Tibial nerve (tissue), 4 donors: ENCODE results near the gene INO80E. TPM values are rescaled to one million over a fixed set of nuclear protein-coding genes. Genes with fewer than 3 reads are reported as not detected.

Experiments
- DNase-seq, 2 donors: peaks; one replicate each; pipeline ENCODE4 v3.0.0-alpha.2; 2019; ENCODE audit warnings: low spot score in 2 of 2
- H3K27ac ChIP-seq, 4 donors: fragments of 200-600 bp; sonication (generic) in 3 of 4; one replicate each; pipeline ENCODE4 v1.5.1; 2017 to 2019; ENCODE audit warnings: mild to moderate bottlenecking in 1 of 4
- H3K27me3 ChIP-seq, 2 donors: fragments of 200-600 bp; sonication (generic) in 1 of 2; one replicate each; pipeline versions ENCODE4 v1.5.1 to v1.6.0; 2017 to 2019
- H3K36me3 ChIP-seq, 3 donors: fragments of 200-600 bp; sonication (generic); one replicate each; pipeline ENCODE4 v1.5.1; 2018 to 2019
- H3K4me1 ChIP-seq, 4 donors: fragments of 200-600 bp; sonication (generic) in 3 of 4; one replicate each; pipeline ENCODE4 v1.5.1; 2017 to 2019
- H3K4me3 ChIP-seq, 4 donors: fragments of 200-600 bp; sonication (generic) in 3 of 4; one replicate each; pipeline ENCODE4 v1.5.1; 2017 to 2019; ENCODE audit warnings: mild to moderate bottlenecking in 1 of 4, moderate library complexity in 1 of 4
- H3K9me3 ChIP-seq, 4 donors: fragments of 200-600 bp; sonication (generic) in 3 of 4; one replicate each; pipeline ENCODE4 v1.5.1; 2017 to 2019
- EP300 ChIP-seq, 2 donors: sonication (generic); formaldehyde crosslinking; IDR thresholded peaks; one replicate each; pipeline ENCODE4 v1.6.1; 2017; ENCODE audit warnings: antibody characterized with exemption in 2 of 2, mild to moderate bottlenecking in 1 of 2
- POLR2A ChIP-seq, 2 donors: fragments of 450-650 bp; IDR thresholded peaks; one replicate each; pipeline ENCODE4 v1.6.1; 2017; ENCODE audit warnings: antibody characterized with exemption in 2 of 2, mild to moderate bottlenecking in 2 of 2, moderate library complexity in 2 of 2
- WGBS, 2 donors: methylation state at CpG; one replicate each; pipeline ENCODE4 v1.1.5; 2018; 5-methylcytosine and 5-hydroxymethylcytosine counted together
- total RNA-seq, 4 donors: library from RNA; depleted of rRNA; stranded (reverse); fragments of >200 nt; gene quantifications; one replicate each; pipeline ENCODE4 v1.1.0, GENCODE V29; 2016
- TF ChIP-seq, protein P1 (sequence below), 5 experiments: fragments of 200-600 bp in 3 of 5; fragments of 450-650 bp in 2 of 5; sonication (generic) in 3 of 5; IDR thresholded peaks; one replicate each; pipeline ENCODE4 v1.5.1; 2016 to 2019; ENCODE audit warnings: antibody characterized with exemption in 5 of 5, mild to moderate bottlenecking in 3 of 5, moderate library complexity in 2 of 5

INO80E gene
- total RNA-seq, 4 donors from 2014 or later, result 36.6 to 60.4 (median 51.6) TPM

DNA sequence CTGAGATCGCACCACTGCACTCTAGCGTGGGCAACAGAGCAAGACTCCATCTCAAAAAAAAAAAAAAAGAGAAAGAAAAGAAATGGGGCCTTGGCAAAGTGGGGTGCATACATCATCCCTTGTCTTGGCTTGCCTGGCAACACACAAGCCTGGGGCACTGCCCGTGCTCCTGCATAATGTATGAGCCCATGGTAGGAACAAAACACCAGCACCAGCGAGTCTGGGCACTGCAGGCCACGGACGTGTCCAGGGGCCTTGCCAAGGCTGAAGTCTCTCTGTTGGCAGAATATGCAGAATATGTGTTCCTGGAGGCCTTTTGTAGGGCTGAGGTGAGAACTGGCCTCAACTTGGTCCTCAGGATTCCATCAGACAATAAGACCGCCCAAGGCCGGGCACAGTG is 53.8 kb downstream of the INO80E start:
- 90 to 91% methylated on average over 8 of the region's 8 CpGs for WGBS, 2 donors
- TF ChIP-seq, protein P1, sequence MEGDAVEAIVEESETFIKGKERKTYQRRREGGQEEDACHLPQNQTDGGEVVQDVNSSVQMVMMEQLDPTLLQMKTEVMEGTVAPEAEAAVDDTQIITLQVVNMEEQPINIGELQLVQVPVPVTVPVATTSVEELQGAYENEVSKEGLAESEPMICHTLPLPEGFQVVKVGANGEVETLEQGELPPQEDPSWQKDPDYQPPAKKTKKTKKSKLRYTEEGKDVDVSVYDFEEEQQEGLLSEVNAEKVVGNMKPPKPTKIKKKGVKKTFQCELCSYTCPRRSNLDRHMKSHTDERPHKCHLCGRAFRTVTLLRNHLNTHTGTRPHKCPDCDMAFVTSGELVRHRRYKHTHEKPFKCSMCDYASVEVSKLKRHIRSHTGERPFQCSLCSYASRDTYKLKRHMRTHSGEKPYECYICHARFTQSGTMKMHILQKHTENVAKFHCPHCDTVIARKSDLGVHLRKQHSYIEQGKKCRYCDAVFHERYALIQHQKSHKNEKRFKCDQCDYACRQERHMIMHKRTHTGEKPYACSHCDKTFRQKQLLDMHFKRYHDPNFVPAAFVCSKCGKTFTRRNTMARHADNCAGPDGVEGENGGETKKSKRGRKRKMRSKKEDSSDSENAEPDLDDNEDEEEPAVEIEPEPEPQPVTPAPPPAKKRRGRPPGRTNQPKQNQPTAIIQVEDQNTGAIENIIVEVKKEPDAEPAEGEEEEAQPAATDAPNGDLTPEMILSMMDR (IDR thresholded peaks at IDR 0.05), result no peak
- H3K9me3 ChIP-seq, result no peaks in the 10 kb centered on the region
- no peaks in the 10 kb centered on the region for H3K36me3 ChIP-seq
- H3K4me3 ChIP-seq, result no peak overlapping the region
- H3K27ac ChIP-seq, result no peak overlapping the region
- no peaks in the 10 kb centered on the region for H3K27me3 ChIP-seq
- DNase-seq, result no peak
- H3K4me1 ChIP-seq, result peaks cover 0 to 24% (median 13%) of the 10 kb centered on the region in 4 donors

DNA sequence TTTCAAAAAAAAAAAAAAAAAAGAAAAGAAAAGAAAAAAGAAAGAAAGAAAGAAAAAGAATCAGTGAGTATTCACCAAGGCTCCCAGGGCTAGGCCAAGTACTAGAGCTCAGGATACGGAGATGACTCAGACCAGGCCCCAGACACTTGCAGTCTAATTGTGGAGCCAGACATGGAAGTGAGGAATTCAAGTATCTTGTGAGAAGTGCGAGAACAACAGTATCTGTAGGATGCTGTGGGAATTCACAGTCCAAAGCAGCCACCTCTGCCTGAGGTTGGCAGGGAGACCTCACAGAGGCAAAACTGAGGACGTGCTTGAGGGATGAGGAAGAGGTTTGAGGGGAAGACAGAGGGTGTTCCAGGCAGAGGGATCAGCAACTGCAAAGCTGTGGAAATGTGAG is 55.5 kb downstream of the INO80E start:
- H3K9me3 ChIP-seq, result no peaks in the 10 kb centered on the region
- 81 to 89% methylated on average over 3 of the region's 3 CpGs for WGBS, 2 donors
- no peak overlapping the region for H3K4me3 ChIP-seq
- peaks cover 0 to 26% (median 13%) of the 10 kb centered on the region in 4 donors for H3K4me1 ChIP-seq
- H3K36me3 ChIP-seq, result no peaks in the 10 kb centered on the region
- TF ChIP-seq POLR2A (IDR thresholded peaks at IDR 0.05), result no peak
- TF ChIP-seq, protein P1 (IDR thresholded peaks at IDR 0.05), result no peak
- TF ChIP-seq EP300 (IDR thresholded peaks at IDR 0.05), result no peak
- no peak for DNase-seq
- no peak overlapping the region for H3K27ac ChIP-seq
- no peaks in the 10 kb centered on the region for H3K27me3 ChIP-seq

DNA sequence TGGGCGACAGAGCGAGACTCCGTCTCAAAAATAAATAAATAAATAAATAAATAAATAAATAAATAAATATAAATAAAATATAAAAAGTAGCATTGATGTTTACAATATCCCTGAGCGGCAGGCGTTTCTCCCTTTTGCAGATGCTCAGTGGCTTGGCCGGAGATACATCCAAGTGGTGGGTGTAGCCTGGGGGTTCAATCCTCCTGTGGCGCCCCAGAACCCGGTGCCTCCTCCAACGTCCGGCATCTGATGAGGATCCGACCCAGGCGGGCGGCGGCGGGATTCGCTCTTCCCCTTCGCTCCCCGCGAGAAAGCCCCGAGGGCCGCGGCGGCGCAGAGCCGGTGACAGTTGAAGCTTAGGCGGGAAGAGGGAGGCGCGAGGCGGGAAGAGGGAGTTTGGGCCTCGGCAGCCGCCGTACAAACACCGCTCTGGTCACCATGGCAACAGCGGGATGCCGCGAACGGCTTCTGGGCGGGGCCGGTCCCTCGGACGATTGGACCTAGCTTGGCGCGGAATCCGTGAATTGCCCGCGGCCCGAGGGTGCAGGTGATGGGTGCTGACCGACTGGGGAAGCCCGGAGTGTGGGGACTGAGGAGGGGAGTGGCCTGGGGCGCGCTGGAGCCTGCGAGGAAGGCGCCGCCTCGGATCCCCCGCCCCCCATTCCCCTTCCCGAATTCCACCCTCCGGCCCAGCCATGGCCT is 56.8 kb downstream of the INO80E start:
- H3K27ac ChIP-seq, result peak overlapping the region in 1 of 4 donors; percentile 62
- TF ChIP-seq, protein P1 (IDR thresholded peaks at IDR 0.05), result peak in 1 of 5 experiments; percentile 38
- TF ChIP-seq POLR2A (IDR thresholded peaks at IDR 0.05), result no peak
- TF ChIP-seq EP300 (IDR thresholded peaks at IDR 0.05), result peak; percentile 71 to 89
- peak overlapping the region; percentile 45 to 71 (median 58) for H3K4me3 ChIP-seq
- H3K27me3 ChIP-seq, result no peaks in the 10 kb centered on the region
- peaks cover 0 to 26% (median 13%) of the 10 kb centered on the region in 4 donors for H3K4me1 ChIP-seq
- H3K36me3 ChIP-seq, result no peaks in the 10 kb centered on the region
- peak; percentile 88 to 91 for DNase-seq
- no peaks in the 10 kb centered on the region for H3K9me3 ChIP-seq
- WGBS, 2 donors, result 4 to 6% methylated on average over 43 to 57 of the region's 58 CpGs

DNA sequence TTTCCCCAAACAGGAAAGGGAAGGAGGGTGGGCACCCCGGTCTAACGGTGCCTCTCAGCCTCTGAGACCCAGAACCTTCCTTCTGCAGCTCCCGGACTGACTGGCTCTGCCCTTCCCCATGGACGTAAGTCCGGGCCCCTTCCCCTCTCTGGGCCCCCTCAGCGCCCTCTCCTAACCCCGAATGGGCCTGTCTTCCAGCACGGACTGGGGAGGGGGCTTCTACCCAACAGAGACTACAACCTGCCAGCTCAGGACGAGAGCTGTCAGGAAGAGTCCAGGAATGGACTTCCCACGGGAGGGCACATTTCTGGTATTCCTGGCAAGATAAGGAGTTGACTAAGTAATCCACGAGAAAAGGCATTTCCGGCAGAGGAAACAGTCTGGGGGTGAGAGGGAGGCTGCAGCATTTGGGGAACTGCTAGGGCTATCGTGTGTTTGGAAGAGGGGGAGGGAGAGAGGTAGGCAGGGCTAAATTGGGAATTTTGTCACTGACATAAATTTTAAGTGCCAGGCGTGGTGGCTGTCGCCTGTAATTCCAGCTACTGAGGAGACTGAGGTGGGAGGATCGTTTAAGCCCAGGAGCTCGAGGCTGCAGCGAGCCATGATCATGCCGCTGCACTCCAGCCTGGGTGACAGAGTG is 57.5 kb downstream of the INO80E start:
- Histone ChIP-seq H3K4me3 (peak overlapping the region; percentile 45 to 71 (median 58)), H3K36me3 (no peaks in the 10 kb centered on the region), H3K27me3 (no peaks in the 10 kb centered on the region), H3K9me3 (no peaks in the 10 kb centered on the region), H3K4me1 (peaks cover 0 to 26% (median 13%) of the 10 kb centered on the region in 4 donors), H3K27ac (peak overlapping the region in 1 of 4 donors; percentile 62)
- 2 to 3% methylated on average over 18 to 19 of the region's 19 CpGs for WGBS, 2 donors
- DNase-seq, result no peak
- TF ChIP-seq, protein P1 (IDR thresholded peaks at IDR 0.05), result no peak
- no peak for TF ChIP-seq POLR2A (IDR thresholded peaks at IDR 0.05)
- TF ChIP-seq EP300 (IDR thresholded peaks at IDR 0.05), result no peak

DNA sequence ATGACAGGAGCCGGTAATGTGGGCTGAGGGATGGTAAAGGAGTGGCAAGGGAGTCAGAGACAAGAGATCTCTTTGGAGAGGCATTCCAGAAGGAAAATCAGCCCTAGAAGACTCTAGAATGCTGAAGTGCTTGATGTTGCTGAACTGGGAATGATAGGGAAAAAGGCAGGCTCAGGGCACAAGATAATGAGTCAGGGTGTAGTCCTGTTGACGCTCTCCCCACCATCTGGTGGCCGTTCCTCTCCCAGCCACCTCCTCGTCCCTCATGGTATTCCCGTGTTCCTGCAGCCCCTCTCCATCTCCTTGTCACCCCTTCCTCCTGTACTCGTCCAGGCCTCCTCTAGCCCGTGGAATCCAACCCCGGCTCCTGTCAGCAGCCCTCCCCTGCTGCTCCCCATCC is 58.4 kb downstream of the INO80E start:
- Histone ChIP-seq H3K4me1 (peaks cover 0 to 26% (median 13%) of the 10 kb centered on the region in 4 donors), H3K9me3 (no peaks in the 10 kb centered on the region), H3K27me3 (no peaks in the 10 kb centered on the region), H3K4me3 (no peak overlapping the region), H3K36me3 (no peaks in the 10 kb centered on the region), H3K27ac (no peak overlapping the region)
- WGBS, 2 donors, result 68 to 76% methylated on average over 8 of the region's 8 CpGs
- TF ChIP-seq, protein P1 (IDR thresholded peaks at IDR 0.05), result no peak
- TF ChIP-seq POLR2A (IDR thresholded peaks at IDR 0.05) (no peak), EP300 (IDR thresholded peaks at IDR 0.05) (no peak)
- no peak for DNase-seq
